ENCODE measurements around the gene SEC23IP.

SEC23IP gene

DNA sequence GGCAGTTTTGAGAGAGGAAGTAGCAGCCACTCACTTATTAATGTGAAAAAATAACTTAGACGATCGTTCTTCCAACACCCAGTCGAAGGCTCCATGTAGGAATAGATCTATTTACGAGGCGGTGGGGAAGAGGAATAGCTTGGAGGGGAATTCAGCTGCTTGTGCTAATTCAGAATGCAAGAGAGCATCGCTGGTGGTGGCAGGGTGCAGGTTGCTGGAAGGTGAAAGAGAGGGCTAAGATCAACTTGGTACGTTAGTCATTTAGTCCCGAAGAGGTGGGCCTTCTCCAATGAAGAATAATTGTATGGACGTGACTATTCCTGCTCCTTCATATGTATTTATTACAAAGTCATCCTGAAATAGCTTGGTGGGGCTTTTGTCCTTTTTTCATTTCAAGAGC, 98.5 kb downstream of the SEC23IP start:
- DNase-seq (ENCODE audit: low spot score), result no peak
- in situ Hi-C loops (cut with MboI; ENCODE audit: low sequenced_read_pairs, unreplicated experiment), result no loop called here
- TF ChIP-seq, protein P1, sequence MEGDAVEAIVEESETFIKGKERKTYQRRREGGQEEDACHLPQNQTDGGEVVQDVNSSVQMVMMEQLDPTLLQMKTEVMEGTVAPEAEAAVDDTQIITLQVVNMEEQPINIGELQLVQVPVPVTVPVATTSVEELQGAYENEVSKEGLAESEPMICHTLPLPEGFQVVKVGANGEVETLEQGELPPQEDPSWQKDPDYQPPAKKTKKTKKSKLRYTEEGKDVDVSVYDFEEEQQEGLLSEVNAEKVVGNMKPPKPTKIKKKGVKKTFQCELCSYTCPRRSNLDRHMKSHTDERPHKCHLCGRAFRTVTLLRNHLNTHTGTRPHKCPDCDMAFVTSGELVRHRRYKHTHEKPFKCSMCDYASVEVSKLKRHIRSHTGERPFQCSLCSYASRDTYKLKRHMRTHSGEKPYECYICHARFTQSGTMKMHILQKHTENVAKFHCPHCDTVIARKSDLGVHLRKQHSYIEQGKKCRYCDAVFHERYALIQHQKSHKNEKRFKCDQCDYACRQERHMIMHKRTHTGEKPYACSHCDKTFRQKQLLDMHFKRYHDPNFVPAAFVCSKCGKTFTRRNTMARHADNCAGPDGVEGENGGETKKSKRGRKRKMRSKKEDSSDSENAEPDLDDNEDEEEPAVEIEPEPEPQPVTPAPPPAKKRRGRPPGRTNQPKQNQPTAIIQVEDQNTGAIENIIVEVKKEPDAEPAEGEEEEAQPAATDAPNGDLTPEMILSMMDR (IDR thresholded peaks at IDR 0.05; ENCODE audit: borderline replicate concordance, control extremely low read depth, extremely low read depth, insufficient read depth, missing control alignments), result no peak

DNA sequence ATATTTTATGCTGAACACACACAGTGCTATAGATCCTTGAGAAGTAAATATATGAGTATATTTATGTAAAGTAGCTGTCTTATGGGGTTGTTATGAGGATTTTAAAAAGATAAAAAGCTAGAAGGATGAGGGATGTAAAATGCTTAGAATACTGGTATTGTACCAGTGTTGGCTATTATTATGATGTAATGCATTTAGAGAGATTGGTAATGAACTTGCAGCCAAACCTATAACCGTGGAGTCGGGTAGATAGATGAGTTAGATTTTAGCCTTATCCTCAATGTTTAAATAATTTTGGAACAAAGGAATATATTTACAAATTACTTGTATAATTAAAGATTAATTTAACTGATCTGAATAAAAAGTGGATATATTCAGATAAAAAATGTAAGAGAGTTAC, 99.3 kb downstream of the SEC23IP start:
- in situ Hi-C loops (cut with MboI; ENCODE audit: low sequenced_read_pairs, unreplicated experiment), result no loop called here
- TF ChIP-seq, protein P1 (IDR thresholded peaks at IDR 0.05; ENCODE audit: borderline replicate concordance, control extremely low read depth, extremely low read depth, insufficient read depth, missing control alignments), result no peak
- DNase-seq (ENCODE audit: low spot score), result no peak

All from GM13976 (cell line).